Panc1 (cell line): Measurements from ENCODE around the gene GRIP1. TPM values are rescaled to one million over a fixed set of nuclear protein-coding genes. Genes with fewer than 3 reads are reported as not detected.

Experiments used
- ATAC-seq: fragments of 200-7000 bp; cut with Tn5 transposase; 2 replicates; pipeline ENCODE4 v1.9.1; 2020; ENCODE audit warnings: mild to moderate bottlenecking, moderate library complexity
- BruUV-seq: library from RNA; stranded (reverse); fragments of 400-500 nt; replicated peaks from 2 replicates; lab custom pipeline; 2021; lab: Mats Ljungman, UMichigan
- CTCF ChIA-PET: fragments of 300-600 bp; sonication (Branson Sonifier 250); formaldehyde crosslinking; loops from one replicate; lab custom pipeline; 2022; ENCODE audit warnings: antibody characterized with exemption; lab: Charles Lee
- POLR2A ChIA-PET: fragments of 300-600 bp; sonication (Branson Sonifier 250); formaldehyde crosslinking; loops from one replicate; lab custom pipeline; 2022; ENCODE audit warnings: antibody characterized with exemption; lab: Charles Lee
- DNase-seq: peaks from one replicate; pipeline ENCODE4 v3.0.0-alpha.2; 2010; ENCODE audit warnings: low read depth, low spot score
- H3K27ac ChIP-seq: 2 replicates; pipeline ENCODE4 v1.5.1; 2011; ENCODE audit warnings: mild to moderate bottlenecking, low read length, inconsistent platforms
- H3K27me3 ChIP-seq: fragments of 200-500 bp; sonication (Bioruptor generic); 2 replicates; pipeline ENCODE4 v1.6.0; 2014; ENCODE audit warnings: low read length, inconsistent platforms; ENCODE audit not compliant: control insufficient read depth, insufficient read depth
- H3K36me3 ChIP-seq: fragments of 200-500 bp; sonication (Bioruptor generic); 2 replicates; pipeline ENCODE4 v1.5.1; 2014; ENCODE audit warnings: inconsistent platforms, mild to moderate bottlenecking, low read length, moderate library complexity; ENCODE audit not compliant: control insufficient read depth, insufficient read depth
- H3K4me1 ChIP-seq: 2 replicates; pipeline ENCODE4 v1.5.1; 2011; ENCODE audit warnings: inconsistent platforms, mild to moderate bottlenecking, low read length, moderate library complexity; ENCODE audit not compliant: control insufficient read depth, insufficient read depth
- H3K4me3 ChIP-seq, 2 experiments: 2 replicates each; pipeline ENCODE4 v1.5.1; 2011 to 2012; ENCODE audit warnings: low read depth in 2 of 2, low read length in 2 of 2, mild to moderate bottlenecking in 2 of 2, inconsistent platforms in 1 of 2, moderate library complexity in 1 of 2
- H3K9me3 ChIP-seq: fragments of 200-500 bp; sonication (Bioruptor generic); 2 replicates; pipeline ENCODE4 v1.5.1; 2014; ENCODE audit warnings: low read depth, mild to moderate bottlenecking, inconsistent platforms, low read length, moderate library complexity; ENCODE audit not compliant: control insufficient read depth, insufficient read depth
- POLR2AphosphoS5 ChIP-seq: IDR thresholded peaks from 2 replicates; pipeline ENCODE4 v1.6.1; 2012; ENCODE audit warnings: mild to moderate bottlenecking, low read depth, low read length, moderate library complexity
- REST ChIP-seq, 2 experiments: IDR thresholded peaks; 2 replicates each; pipeline ENCODE4 v1.6.1; 2011 to 2012; ENCODE audit warnings: low read depth in 2 of 2, control low read depth in 1 of 2, low read length in 1 of 2, mild to moderate bottlenecking in 1 of 2, moderate library complexity in 1 of 2; ENCODE audit not compliant: insufficient read depth in 1 of 2
- SIN3A ChIP-seq: IDR thresholded peaks from 2 replicates; pipeline ENCODE4 v1.6.1; 2012; ENCODE audit warnings: low read depth, mild to moderate bottlenecking, low read length, moderate library complexity, borderline replicate concordance; ENCODE audit not compliant: insufficient read depth
- TCF7L2 ChIP-seq: IDR thresholded peaks from 2 replicates; pipeline ENCODE4 v1.6.1; 2011; ENCODE audit warnings: mild to moderate bottlenecking, low read depth, low read length, inconsistent platforms
- in situ Hi-C: cut with HindIII; loops from 2 replicates; pipeline ENCODE4 v1.10.0; 2016; ENCODE audit warnings: low sequenced_read_pairs, low pct_unique_long_range_greater_than_20kb
- intact Hi-C: fragments of 100-400 bp; cut with micrococcal nuclease; formaldehyde crosslinking; loops from one replicate; pipeline ENCODE4 v1.10.0; 2022; ENCODE audit not compliant: unreplicated experiment
- total RNA-seq: library from RNA; stranded (reverse); gene quantifications from one replicate; pipeline ENCODE4 v1.2.1, GENCODE V29; 2021; ENCODE audit not compliant: unreplicated experiment
- TF ChIP-seq, protein P1 (sequence below): fragments of 450-650 bp; IDR thresholded peaks from 2 replicates; pipeline ENCODE4 v1.5.1; 2017; ENCODE audit warnings: mild to moderate bottlenecking

GRIP1 gene
- total RNA-seq, 1 experiment from 2014 or later: 9.2 TPM

- H3K4me3 ChIP-seq: no peak overlapping the region
- H3K36me3 ChIP-seq: no peaks in the 10 kb centered on the region
- intact Hi-C loops (no loop called here), in situ Hi-C loops (no loop called here)
- CTCF ChIA-PET: no interaction called here
- H3K4me1 ChIP-seq: no peaks in the 10 kb centered on the region
- BruUV-seq: no TSS peak
- DNase-seq: no peak
- POLR2A ChIA-PET: no interaction called here
- 0 out of 2 replicates have a peak, but pooled peaks cover 2% of the 10 kb centered on the region for H3K27me3 ChIP-seq
- no peak overlapping the region for H3K27ac ChIP-seq
- no peaks in the 10 kb centered on the region for H3K9me3 ChIP-seq
- no peak for ATAC-seq
- TF ChIP-seq POLR2AphosphoS5 (no peak), SIN3A (no peak), REST (IDR thresholded peaks at IDR 0.05; ENCODE audit: insufficient read depth in 1 of 2, low read depth in 2 of 2, low read length in 1 of 2) (no peak), TCF7L2 (no peak)
- TF ChIP-seq, protein P1, sequence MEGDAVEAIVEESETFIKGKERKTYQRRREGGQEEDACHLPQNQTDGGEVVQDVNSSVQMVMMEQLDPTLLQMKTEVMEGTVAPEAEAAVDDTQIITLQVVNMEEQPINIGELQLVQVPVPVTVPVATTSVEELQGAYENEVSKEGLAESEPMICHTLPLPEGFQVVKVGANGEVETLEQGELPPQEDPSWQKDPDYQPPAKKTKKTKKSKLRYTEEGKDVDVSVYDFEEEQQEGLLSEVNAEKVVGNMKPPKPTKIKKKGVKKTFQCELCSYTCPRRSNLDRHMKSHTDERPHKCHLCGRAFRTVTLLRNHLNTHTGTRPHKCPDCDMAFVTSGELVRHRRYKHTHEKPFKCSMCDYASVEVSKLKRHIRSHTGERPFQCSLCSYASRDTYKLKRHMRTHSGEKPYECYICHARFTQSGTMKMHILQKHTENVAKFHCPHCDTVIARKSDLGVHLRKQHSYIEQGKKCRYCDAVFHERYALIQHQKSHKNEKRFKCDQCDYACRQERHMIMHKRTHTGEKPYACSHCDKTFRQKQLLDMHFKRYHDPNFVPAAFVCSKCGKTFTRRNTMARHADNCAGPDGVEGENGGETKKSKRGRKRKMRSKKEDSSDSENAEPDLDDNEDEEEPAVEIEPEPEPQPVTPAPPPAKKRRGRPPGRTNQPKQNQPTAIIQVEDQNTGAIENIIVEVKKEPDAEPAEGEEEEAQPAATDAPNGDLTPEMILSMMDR: no peak
These were observed 225.8 kb downstream of the GRIP1 start for GRCh38 chr12:66453120-66453519.

GRCh38 chr12:66449531-66449930, 229.3 kb downstream of the GRIP1 start:
- ChIA-PET POLR2A (no interaction called here), CTCF (no interaction called here)
- 0 out of 2 replicates have a peak, but pooled peaks cover 2% of the 10 kb centered on the region for H3K27me3 ChIP-seq
- no peak for ATAC-seq
- H3K9me3 ChIP-seq: no peaks in the 10 kb centered on the region
- in situ Hi-C loops (no loop called here), intact Hi-C loops (no loop called here)
- DNase-seq: no peak
- no peaks in the 10 kb centered on the region for H3K36me3 ChIP-seq
- no peak overlapping the region for H3K27ac ChIP-seq
- no peak overlapping the region for H3K4me3 ChIP-seq
- H3K4me1 ChIP-seq: no peaks in the 10 kb centered on the region
- no TSS peak for BruUV-seq
- TF ChIP-seq SIN3A (no peak), TCF7L2 (no peak), REST (IDR thresholded peaks at IDR 0.05; ENCODE audit: insufficient read depth in 1 of 2, low read depth in 2 of 2, low read length in 1 of 2) (no peak), POLR2AphosphoS5 (no peak)
- TF ChIP-seq, protein P1: no peak
